ENCODE measurements around the gene CDCA7.

- TF ChIP-seq CTCF (IDR thresholded peaks at IDR 0.05; ENCODE audit: poor library complexity, severe bottlenecking), result no peak
- no peak for TF ChIP-seq EP300 (conservative IDR thresholded peaks at IDR 0.05; ENCODE audit: poor library complexity, severe bottlenecking)
Measured at GRCh38 chr2:173386738-173387065, 32.0 kb downstream of the CDCA7 start.
